Stimulated activated naive CD8-positive, alpha-beta T cell treated with anti-CD3 and anti-CD28 coated beads, Interleukin-15, Interleukin-2, amounts not matched to agents 100 ng/mL and 50 ng/mL, for 24 hours (primary cell): ENCODE data around the gene TPX2.
"Not testable (repeated sequence)": the region's sequence is repeated elsewhere in the genome, so short reads cannot be mapped to it uniquely, and the experiment has no call there.

ENCODE experiments used
- H3K27ac Mint-ChIP-seq: one replicate; pipeline ENCODE4 v1.8.0; 2021; ENCODE audit warnings: mild to moderate bottlenecking, mixed read lengths
- H3K27me3 Mint-ChIP-seq: one replicate; pipeline ENCODE4 v1.8.0; 2021; ENCODE audit warnings: mixed read lengths
- H3K36me3 Mint-ChIP-seq: one replicate; pipeline ENCODE4 v1.8.0; 2021; ENCODE audit warnings: low read depth, mixed read lengths
- H3K4me1 Mint-ChIP-seq: one replicate; pipeline ENCODE4 v1.8.0; 2021; ENCODE audit warnings: low read depth, mixed read lengths
- H3K4me3 Mint-ChIP-seq: one replicate; pipeline ENCODE4 v1.8.0; 2021; ENCODE audit warnings: mild to moderate bottlenecking, mixed read lengths
- H3K9me3 Mint-ChIP-seq: one replicate; pipeline ENCODE4 v1.8.0; 2021; ENCODE audit warnings: mixed read lengths

Gene TPX2

DNA sequence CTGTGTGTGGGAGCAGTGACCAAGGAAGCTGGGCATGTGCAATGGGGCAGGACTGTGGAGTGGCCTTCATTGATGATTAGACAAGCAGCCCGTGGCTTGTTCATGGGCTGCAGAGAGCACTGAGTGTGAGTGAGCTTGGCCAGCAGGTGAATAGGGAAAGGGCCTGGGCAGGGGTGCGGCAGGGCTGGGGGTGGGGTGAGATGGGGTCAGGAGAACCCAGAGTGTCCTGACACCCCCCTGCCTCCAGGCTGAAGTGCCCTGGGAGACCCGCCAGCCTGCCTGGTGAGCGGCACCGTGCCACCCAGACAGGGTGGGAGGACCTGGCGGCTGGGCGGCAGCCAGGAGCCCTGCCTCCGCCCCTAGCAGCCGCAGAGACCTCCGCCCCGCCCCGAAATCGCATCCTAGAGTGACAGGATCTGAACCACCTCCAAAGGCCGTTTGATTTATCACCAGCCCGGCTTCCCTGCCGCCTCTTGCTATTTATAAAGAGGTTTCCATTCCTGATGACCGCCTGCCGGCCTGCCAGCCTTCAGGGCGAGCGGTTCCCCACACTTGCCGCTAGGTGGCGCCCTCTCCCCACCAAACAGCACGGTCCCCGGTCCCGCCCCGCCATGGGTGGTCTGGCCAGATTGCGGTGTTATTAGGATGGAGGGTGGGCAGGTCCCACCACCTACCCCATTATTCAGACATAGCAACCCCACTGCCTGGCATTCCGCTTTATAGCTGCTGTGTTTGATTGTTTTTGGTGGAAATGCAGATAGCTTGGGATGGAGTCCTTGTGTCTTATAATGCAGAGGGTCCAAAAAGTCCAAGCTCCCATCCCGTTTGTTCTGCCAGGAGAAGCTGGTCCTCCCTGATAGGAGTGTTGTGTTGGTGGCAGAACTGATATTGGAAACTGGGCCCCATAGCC is 83.6 kb downstream of the TPX2 start:
- Mint-ChIP-seq H3K4me1 (no peaks in the 10 kb centered on the region), H3K9me3 (no peaks in the 10 kb centered on the region), H3K27ac (no peak overlapping the region), H3K27me3 (no peaks in the 10 kb centered on the region), H3K36me3 (no peaks in the 10 kb centered on the region), H3K4me3 (no peak overlapping the region)

DNA sequence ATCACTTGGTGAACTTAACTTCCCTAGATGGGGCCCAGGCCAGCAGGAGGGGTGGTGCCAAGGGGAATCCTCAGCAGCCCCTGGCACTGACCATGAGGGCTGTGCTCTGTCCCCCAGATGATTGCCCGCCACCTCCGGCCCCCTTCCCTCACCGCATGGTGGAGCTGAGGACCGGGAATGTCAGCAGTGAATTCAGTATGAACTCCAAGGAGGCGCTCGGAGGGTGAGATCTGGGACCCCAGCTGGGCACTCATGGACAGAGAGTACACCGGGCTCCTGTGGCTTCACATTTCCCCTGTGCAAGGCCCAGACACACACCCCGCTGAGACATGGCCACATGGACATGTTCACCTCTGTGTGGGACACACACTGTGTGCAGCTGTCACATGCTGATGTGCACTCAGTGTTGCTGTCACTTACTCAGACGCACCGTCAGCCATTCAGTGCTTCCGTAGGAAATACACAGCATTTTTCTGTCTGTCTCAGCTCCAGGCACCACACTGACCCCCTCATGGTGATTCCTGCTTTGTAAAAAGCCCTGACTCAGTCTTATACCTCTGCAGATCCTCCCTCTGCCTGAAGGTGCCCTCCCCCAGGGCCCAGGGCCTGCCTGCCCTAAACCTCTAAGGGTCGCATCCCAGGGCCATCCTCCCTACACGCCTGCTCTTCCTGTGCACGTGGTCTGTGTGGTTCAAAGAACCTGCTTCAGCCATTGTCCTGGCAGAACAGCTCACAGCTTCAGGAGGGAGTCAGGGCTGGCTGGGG is 84.5 kb downstream of the TPX2 start:
- Mint-ChIP-seq H3K27me3 (no peaks in the 10 kb centered on the region), H3K9me3 (no peaks in the 10 kb centered on the region), H3K36me3 (no peaks in the 10 kb centered on the region), H3K4me3 (no peak overlapping the region), H3K4me1 (no peaks in the 10 kb centered on the region), H3K27ac (no peak overlapping the region)

DNA sequence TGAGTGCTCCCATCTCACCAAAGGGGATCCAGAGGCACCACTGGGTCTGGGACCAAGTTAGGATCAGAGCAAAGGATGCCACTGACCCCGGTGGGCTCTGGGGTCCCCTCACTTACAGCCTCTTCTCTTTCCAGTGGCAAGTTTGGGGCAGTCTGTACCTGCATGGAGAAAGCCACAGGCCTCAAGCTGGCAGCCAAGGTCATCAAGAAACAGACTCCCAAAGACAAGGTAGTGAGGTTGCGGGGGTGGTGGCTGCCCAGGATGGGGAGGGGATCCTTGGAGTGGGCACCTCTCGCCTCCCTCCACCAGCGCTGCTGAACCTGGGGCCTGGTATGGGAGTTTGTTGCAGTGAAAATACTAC is 85.0 kb downstream of the TPX2 start:
- Mint-ChIP-seq H3K9me3 (no peaks in the 10 kb centered on the region), H3K27me3 (no peaks in the 10 kb centered on the region), H3K4me3 (no peak overlapping the region), H3K4me1 (no peaks in the 10 kb centered on the region), H3K36me3 (no peaks in the 10 kb centered on the region), H3K27ac (no peak overlapping the region)

DNA sequence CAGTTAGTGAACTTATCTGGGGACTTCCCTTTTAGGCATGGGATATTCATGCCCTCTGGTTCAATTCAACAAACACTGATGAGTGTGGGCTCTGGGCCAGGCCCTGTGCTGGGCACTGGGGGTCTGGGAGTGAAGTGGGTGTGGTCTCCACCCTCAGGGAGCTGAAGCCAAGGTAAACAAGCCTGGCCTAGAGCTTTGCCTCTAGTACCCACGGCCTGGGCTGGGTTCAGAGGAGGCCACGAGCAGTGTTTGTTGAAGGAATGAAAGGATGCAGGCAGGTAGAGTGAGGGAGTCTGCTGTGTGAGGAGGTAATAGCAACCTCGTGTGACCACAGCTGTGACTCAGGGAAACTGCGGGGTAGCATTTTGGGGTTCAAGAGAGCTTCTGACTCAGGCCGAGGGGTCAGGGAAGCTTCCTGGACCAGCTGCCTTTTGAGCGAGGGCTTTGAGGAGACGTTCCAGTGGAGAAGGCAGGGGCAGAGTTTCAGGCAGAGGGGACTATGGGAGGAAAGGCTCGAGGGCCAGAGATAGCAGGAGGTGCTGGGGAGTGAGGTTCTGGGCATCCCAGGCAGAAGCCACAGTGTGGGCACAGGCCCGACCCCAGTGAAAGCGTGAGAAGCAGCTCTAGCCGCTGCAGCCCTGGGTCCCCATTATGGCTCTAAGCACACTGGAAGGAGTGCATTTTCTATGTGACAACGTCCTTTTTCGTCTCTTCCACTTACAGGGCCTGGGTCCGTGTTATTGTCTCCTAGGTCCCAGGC is 85.6 kb downstream of the TPX2 start:
- H3K9me3 Mint-ChIP-seq, result no peaks in the 10 kb centered on the region
- H3K4me3 Mint-ChIP-seq, result no peak overlapping the region
- H3K36me3 Mint-ChIP-seq, result no peaks in the 10 kb centered on the region
- H3K4me1 Mint-ChIP-seq, result no peaks in the 10 kb centered on the region
- H3K27ac Mint-ChIP-seq, result no peak overlapping the region
- no peaks in the 10 kb centered on the region for H3K27me3 Mint-ChIP-seq

DNA sequence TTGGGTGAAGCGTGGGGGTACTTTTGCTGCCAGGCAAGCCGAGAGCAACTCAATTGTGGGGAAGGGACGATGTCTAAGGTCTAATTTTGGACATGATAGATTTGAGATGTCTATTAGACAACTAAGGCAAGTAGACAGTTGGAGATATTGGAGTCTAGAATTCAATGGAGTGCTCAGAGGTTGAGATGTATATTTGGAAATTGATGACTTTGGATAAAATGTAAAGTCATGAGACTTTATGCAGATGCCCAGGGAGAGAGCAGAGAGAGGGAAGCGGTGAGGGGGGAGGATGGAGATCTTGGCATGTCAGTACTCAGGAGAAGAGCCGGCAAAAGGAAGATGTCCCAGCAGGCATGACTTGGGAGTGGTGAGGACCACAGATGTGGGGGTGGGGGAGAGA is 87.0 kb downstream of the TPX2 start:
- H3K4me3 Mint-ChIP-seq, result no peak overlapping the region

GRCh38 chr20:31827059-31827458 is 88.0 kb downstream of the TPX2 start:
- Mint-ChIP-seq H3K4me1 (no peaks in the 10 kb centered on the region), H3K4me3 (no peak overlapping the region), H3K9me3 (no peaks in the 10 kb centered on the region), H3K36me3 (no peaks in the 10 kb centered on the region), H3K27ac (no peak overlapping the region), H3K27me3 (no peaks in the 10 kb centered on the region)

More for the DNA sequence above, 87.0 kb downstream of the TPX2 start:
- no peaks in the 10 kb centered on the region for H3K4me1 Mint-ChIP-seq
- no peaks in the 10 kb centered on the region for H3K36me3 Mint-ChIP-seq
- H3K27me3 Mint-ChIP-seq, result no peaks in the 10 kb centered on the region
- no peaks in the 10 kb centered on the region for H3K9me3 Mint-ChIP-seq
- H3K27ac Mint-ChIP-seq, result no peak overlapping the region

GRCh38 chr20:31828016-31828415 is 88.9 kb downstream of the TPX2 start:
- H3K4me1 Mint-ChIP-seq, H3K36me3 Mint-ChIP-seq, H3K9me3 Mint-ChIP-seq, H3K4me3 Mint-ChIP-seq, H3K27me3 Mint-ChIP-seq, H3K27ac Mint-ChIP-seq: not testable (repeated sequence)

DNA sequence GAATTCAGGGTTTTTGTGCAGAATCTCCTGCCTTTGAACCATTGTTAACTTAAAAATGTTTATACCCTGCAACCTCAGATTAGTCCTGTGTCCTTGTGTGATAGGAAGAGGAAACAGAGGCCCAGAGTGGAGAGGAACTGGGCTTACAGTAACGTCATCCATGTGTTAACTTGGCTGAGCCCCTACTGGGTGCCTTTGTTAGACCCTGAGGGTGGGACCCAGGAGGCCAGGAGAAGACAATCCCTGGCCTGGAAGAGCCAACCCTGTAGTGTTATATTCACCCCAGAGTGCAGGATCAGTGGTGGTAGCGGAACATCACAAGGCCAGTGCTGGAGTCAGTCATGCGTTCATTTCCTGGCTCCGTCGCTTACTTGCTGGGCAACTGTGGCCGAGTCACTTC is 90.6 kb downstream of the TPX2 start:
- Mint-ChIP-seq H3K36me3 (no peaks in the 10 kb centered on the region), H3K4me1 (no peaks in the 10 kb centered on the region), H3K4me3 (no peak overlapping the region), H3K27me3 (no peaks in the 10 kb centered on the region), H3K9me3 (no peaks in the 10 kb centered on the region), H3K27ac (no peak overlapping the region)

DNA sequence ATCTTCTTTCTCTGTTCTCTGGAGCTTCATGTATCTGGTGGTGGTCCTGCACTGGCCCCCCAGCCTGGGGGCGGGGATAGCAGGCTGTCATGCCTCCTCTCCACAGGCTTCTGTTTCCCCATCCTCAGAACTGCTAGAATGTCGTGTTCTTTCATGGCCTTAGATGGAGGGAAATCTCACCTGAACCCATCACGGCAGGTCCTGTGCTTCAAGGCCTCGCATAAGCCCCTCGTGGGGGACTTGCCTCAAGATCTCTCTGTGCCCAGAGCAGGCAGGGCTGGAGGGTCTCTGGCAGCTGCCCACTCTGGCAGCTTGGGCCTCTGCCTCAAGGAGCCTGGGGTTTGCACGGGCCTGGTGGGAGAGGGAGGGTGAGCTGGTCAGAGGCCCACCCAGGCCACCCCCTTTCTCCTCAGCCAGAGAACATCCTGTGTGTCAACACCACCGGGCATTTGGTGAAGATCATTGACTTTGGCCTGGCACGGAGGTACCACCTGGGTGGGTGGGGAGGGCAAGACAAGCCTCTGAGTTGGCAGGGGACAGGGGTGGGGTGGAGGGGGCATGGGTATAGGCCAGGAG is 91.4 kb downstream of the TPX2 start:
- H3K27ac Mint-ChIP-seq, result no peak overlapping the region
- H3K36me3 Mint-ChIP-seq, result no peaks in the 10 kb centered on the region
- H3K9me3 Mint-ChIP-seq, result no peaks in the 10 kb centered on the region
- H3K4me1 Mint-ChIP-seq, result no peaks in the 10 kb centered on the region
- H3K4me3 Mint-ChIP-seq, result no peak overlapping the region
- no peaks in the 10 kb centered on the region for H3K27me3 Mint-ChIP-seq

DNA sequence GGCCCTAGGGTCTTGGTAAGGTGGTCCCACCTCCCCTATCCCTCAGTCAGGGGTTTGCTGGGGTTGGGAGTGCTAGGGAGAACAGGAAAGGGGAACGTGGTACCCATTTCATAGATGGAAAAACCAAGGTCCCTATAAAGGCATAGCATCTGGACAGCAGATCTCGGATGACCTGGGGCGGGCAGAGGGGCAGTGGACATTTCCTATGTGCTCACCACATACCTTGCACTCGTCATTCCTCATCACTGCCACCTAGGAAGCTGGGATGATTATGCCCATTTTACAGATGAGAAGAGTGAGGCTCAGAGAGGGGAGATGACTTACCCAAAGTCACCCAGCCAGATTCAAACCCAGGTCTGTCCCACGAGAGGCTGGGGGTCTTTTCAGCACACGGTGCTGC is 92.1 kb downstream of the TPX2 start:
- H3K4me3 Mint-ChIP-seq, result no peak overlapping the region
- no peaks in the 10 kb centered on the region for H3K27me3 Mint-ChIP-seq
- H3K27ac Mint-ChIP-seq, result no peak overlapping the region
- no peaks in the 10 kb centered on the region for H3K36me3 Mint-ChIP-seq
- peaks cover 5% of the 10 kb centered on the region for H3K4me1 Mint-ChIP-seq
- H3K9me3 Mint-ChIP-seq, result no peaks in the 10 kb centered on the region

- Mint-ChIP-seq H3K27me3 (no peaks in the 10 kb centered on the region), H3K4me3 (no peak overlapping the region), H3K4me1 (peaks cover 10% of the 10 kb centered on the region), H3K27ac (no peak overlapping the region), H3K9me3 (no peaks in the 10 kb centered on the region), H3K36me3 (no peaks in the 10 kb centered on the region)
Measured at GRCh38 chr20:31831771-31832306, 92.7 kb downstream of the TPX2 start.

- H3K27ac Mint-ChIP-seq, result no peak overlapping the region
- H3K36me3 Mint-ChIP-seq, result no peaks in the 10 kb centered on the region
- H3K27me3 Mint-ChIP-seq, result no peaks in the 10 kb centered on the region
- H3K4me3 Mint-ChIP-seq, result no peak overlapping the region
- no peaks in the 10 kb centered on the region for H3K9me3 Mint-ChIP-seq
- peaks cover 10% of the 10 kb centered on the region for H3K4me1 Mint-ChIP-seq
Measured at GRCh38 chr20:31833130-31833930, 94.2 kb downstream of the TPX2 start.

DNA sequence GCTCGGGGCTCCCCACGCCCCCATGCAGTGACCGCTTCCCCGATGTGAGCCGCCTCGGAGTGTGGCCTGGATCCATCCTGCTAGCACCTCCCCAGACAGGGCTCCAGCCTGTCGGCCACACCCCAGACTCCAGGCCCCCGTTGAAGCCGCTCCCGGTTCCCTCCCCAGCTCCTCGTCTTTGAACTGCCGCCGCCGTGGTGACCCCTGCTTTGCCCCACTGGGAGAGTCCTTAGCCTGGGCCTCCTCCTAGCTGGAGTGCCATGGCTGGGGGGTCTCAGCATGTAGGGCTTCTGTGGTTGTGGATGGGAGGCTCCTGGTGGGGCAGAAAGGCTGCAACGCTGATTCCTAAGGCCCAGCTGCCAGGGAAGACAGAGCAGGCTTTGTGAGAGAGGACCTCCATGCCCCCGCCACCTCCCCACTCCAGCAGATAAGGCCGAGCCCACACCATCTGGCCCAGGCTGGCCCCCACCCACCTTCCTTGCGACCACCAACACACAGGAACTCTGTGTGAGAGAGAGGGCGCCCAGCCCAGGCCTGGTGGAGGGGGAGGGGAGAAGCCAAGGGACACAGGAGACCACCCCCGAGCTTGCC is 94.9 kb downstream of the TPX2 start:
- H3K27ac Mint-ChIP-seq, result no peak overlapping the region
- H3K9me3 Mint-ChIP-seq, result no peaks in the 10 kb centered on the region
- H3K4me1 Mint-ChIP-seq, result peaks cover 10% of the 10 kb centered on the region
- no peaks in the 10 kb centered on the region for H3K36me3 Mint-ChIP-seq
- H3K4me3 Mint-ChIP-seq, result no peak overlapping the region
- no peaks in the 10 kb centered on the region for H3K27me3 Mint-ChIP-seq

- Mint-ChIP-seq H3K4me3 (no peak overlapping the region), H3K27ac (no peak overlapping the region), H3K27me3 (no peaks in the 10 kb centered on the region), H3K9me3 (no peaks in the 10 kb centered on the region), H3K36me3 (no peaks in the 10 kb centered on the region), H3K4me1 (peaks cover 10% of the 10 kb centered on the region)
Measured at GRCh38 chr20:31835554-31835953, 96.5 kb downstream of the TPX2 start.
